Measurements from ENCODE around the gene UGT1A5.

DNA sequence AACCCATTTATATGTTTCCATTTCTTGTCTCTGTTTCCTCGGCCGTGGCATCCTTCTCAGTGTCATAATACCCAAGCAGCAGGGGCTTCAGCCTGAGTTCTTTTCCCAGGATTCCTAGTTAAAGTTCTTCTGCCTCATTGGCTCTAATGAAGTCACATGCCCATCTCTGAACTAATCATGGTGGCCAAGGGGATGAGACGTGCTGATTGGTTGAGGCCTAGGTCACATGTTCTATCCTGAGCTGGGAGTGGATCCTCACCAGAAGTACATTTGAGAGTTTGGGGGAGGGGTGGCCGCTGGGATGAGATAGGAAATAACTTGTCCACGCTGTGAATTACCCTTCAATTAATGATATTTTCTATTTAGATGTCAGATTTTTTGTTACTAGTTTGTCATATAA lies 3.8 kb upstream of the UGT1A5 start:
- TF ChIP-seq, protein P1, sequence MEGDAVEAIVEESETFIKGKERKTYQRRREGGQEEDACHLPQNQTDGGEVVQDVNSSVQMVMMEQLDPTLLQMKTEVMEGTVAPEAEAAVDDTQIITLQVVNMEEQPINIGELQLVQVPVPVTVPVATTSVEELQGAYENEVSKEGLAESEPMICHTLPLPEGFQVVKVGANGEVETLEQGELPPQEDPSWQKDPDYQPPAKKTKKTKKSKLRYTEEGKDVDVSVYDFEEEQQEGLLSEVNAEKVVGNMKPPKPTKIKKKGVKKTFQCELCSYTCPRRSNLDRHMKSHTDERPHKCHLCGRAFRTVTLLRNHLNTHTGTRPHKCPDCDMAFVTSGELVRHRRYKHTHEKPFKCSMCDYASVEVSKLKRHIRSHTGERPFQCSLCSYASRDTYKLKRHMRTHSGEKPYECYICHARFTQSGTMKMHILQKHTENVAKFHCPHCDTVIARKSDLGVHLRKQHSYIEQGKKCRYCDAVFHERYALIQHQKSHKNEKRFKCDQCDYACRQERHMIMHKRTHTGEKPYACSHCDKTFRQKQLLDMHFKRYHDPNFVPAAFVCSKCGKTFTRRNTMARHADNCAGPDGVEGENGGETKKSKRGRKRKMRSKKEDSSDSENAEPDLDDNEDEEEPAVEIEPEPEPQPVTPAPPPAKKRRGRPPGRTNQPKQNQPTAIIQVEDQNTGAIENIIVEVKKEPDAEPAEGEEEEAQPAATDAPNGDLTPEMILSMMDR (IDR thresholded peaks at IDR 0.05), result no peak
- TF ChIP-seq POLR2A (IDR thresholded peaks at IDR 0.05), result no peak

All from uterus (tissue), 2 donors.